ENCODE results near the gene OXSR1. TPM values are rescaled to one million over a fixed set of nuclear protein-coding genes. Genes with fewer than 3 reads are reported as not detected.

OXSR1 gene
- total and polyA plus RNA-seq, 2 of the 13 experiments (the other 11 are each of a cell fraction or from before 2014, with no cell fraction given): 27.4 to 32.6 TPM

DNA sequence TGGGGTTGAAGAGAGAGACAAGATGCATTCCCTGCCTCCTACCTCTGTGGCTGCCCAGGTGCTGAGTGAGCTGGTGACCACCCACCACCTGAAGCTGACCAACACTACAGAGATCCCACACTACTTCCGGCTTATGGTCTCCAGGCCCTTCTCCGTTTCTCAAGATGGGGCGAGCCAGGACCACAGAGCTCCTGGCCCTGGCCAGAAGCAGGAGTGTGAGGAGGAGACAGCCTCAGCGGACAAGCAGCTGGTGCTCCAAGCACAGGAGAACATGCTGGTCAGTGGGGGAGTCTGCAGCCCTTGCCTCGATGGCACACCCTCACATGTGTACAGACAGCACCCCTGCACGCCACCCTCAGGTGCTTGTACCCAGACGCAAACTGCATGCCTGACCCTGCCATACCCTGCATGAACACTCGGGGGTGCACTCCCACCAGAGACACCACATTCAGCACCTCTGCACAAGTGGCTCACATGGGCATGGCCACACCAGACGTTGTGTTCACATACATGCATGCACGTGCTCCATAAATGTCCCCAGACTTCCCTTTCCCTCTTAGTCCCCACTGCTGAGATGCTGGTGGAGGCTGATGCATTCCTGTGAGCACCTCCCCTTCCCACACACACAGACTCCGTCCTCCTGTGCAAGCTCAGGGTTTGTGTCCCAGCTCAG, 47.5 kb upstream of the OXSR1 start (continued):
- TF ChIP-seq, protein P1, sequence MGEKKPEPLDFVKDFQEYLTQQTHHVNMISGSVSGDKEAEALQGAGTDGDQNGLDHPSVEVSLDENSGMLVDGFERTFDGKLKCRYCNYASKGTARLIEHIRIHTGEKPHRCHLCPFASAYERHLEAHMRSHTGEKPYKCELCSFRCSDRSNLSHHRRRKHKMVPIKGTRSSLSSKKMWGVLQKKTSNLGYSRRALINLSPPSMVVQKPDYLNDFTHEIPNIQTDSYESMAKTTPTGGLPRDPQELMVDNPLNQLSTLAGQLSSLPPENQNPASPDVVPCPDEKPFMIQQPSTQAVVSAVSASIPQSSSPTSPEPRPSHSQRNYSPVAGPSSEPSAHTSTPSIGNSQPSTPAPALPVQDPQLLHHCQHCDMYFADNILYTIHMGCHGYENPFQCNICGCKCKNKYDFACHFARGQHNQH (CRISPR knock-in tag; IDR thresholded peaks at IDR 0.05): no peak
- TF ChIP-seq DR1 (CRISPR knock-in tag; IDR thresholded peaks at IDR 0.05): 0 out of 2 replicates have a peak, but pooled peaks have one; percentile 32
- TF ChIP-seq, protein P2, sequence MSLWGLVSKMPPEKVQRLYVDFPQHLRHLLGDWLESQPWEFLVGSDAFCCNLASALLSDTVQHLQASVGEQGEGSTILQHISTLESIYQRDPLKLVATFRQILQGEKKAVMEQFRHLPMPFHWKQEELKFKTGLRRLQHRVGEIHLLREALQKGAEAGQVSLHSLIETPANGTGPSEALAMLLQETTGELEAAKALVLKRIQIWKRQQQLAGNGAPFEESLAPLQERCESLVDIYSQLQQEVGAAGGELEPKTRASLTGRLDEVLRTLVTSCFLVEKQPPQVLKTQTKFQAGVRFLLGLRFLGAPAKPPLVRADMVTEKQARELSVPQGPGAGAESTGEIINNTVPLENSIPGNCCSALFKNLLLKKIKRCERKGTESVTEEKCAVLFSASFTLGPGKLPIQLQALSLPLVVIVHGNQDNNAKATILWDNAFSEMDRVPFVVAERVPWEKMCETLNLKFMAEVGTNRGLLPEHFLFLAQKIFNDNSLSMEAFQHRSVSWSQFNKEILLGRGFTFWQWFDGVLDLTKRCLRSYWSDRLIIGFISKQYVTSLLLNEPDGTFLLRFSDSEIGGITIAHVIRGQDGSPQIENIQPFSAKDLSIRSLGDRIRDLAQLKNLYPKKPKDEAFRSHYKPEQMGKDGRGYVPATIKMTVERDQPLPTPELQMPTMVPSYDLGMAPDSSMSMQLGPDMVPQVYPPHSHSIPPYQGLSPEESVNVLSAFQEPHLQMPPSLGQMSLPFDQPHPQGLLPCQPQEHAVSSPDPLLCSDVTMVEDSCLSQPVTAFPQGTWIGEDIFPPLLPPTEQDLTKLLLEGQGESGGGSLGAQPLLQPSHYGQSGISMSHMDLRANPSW (CRISPR knock-in tag; IDR thresholded peaks at IDR 0.05; ENCODE audit: borderline replicate concordance): no peak
- no peak for TF ChIP-seq DPF2 (CRISPR knock-in tag; IDR thresholded peaks at IDR 0.05; ENCODE audit: borderline replicate concordance, low read depth)
- TF ChIP-seq MXD4 (CRISPR knock-in tag; IDR thresholded peaks at IDR 0.05): peak; percentile 41; the same call in 1 of the 2 replicates
- no peak for TF ChIP-seq JDP2 (CRISPR knock-in tag; IDR thresholded peaks at IDR 0.05; ENCODE audit: borderline replicate concordance)
- TF ChIP-seq ZBTB7B (CRISPR knock-in tag; IDR thresholded peaks at IDR 0.05): peak; percentile 45; the same call in 1 of the 2 replicates
- TF ChIP-seq ZNF460 (CRISPR knock-in tag; IDR thresholded peaks at IDR 0.05; ENCODE audit: borderline replicate concordance): no peak
- 0 out of 2 replicates have a peak, but pooled peaks have one; percentile 30 for TF ChIP-seq ZNF768 (CRISPR knock-in tag; IDR thresholded peaks at IDR 0.05)
- no peak for TF ChIP-seq TRIM24 (CRISPR knock-in tag; IDR thresholded peaks at IDR 0.05)
- peak; percentile 73; the same call in 1 of the 2 replicates for TF ChIP-seq ZNF136 (CRISPR knock-in tag; IDR thresholded peaks at IDR 0.05; ENCODE audit: low read depth)
- no peak for TF ChIP-seq ZNF121 (CRISPR knock-in tag; IDR thresholded peaks at IDR 0.05)
- no peak for TF ChIP-seq KDM6A (CRISPR knock-in tag; IDR thresholded peaks at IDR 0.05; ENCODE audit: low read depth)
- TF ChIP-seq SKI (IDR thresholded peaks at IDR 0.05; ENCODE audit: partially characterized antibody): peak; percentile 9
- TF ChIP-seq, protein P3, sequence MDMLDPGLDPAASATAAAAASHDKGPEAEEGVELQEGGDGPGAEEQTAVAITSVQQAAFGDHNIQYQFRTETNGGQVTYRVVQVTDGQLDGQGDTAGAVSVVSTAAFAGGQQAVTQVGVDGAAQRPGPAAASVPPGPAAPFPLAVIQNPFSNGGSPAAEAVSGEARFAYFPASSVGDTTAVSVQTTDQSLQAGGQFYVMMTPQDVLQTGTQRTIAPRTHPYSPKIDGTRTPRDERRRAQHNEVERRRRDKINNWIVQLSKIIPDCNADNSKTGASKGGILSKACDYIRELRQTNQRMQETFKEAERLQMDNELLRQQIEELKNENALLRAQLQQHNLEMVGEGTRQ (IDR thresholded peaks at IDR 0.05; ENCODE audit: low read depth, low read length): peak; percentile 25; the same call in 1 of the 2 replicates
- TF ChIP-seq, protein P3 (CRISPR knock-in tag; IDR thresholded peaks at IDR 0.05; ENCODE audit: borderline replicate concordance): no peak
- peak; percentile 73; the same call in 1 of the 2 replicates for TF ChIP-seq ZNF232 (CRISPR knock-in tag; IDR thresholded peaks at IDR 0.05; ENCODE audit: borderline replicate concordance)
- TF ChIP-seq TGIF2 (CRISPR knock-in tag; IDR thresholded peaks at IDR 0.05): no peak
- TF ChIP-seq MEIS1 (CRISPR knock-in tag; IDR thresholded peaks at IDR 0.05; ENCODE audit: borderline replicate concordance): no peak
- TF ChIP-seq ZNF160 (CRISPR knock-in tag; IDR thresholded peaks at IDR 0.05): peak; percentile 65; the same call in 1 of the 2 replicates
- no peak for TF ChIP-seq FOXJ3 (CRISPR knock-in tag; IDR thresholded peaks at IDR 0.05; ENCODE audit: borderline replicate concordance)
- TF ChIP-seq ATAD3A (CRISPR knock-in tag; IDR thresholded peaks at IDR 0.05): no peak
